Transverse colon (tissue), 4 donors: ENCODE measurements around the gene AKAIN1.

Experiments used
- POLR2A ChIP-seq: fragments of 450-650 bp; IDR thresholded peaks from one replicate; pipeline ENCODE4 v1.6.1; 2016; ENCODE audit warnings: antibody characterized with exemption, mild to moderate bottlenecking, moderate library complexity
- POLR2AphosphoS5 ChIP-seq, 3 donors: sonication (generic); formaldehyde crosslinking; IDR thresholded peaks; one replicate each; pipeline ENCODE4 v1.6.1; 2016; ENCODE audit warnings: antibody characterized with exemption in 3 of 3
- TF ChIP-seq, protein P1 (sequence below), 5 experiments: fragments of 200-600 bp in 3 of 5; fragments of 450-650 bp in 2 of 5; sonication (generic) in 3 of 5; IDR thresholded peaks; 1 replicate in 2 of 5; 2 replicates in 3 of 5; pipeline ENCODE4 v1.5.1; 2016 to 2017; ENCODE audit warnings: antibody characterized with exemption in 5 of 5, inconsistent platforms in 3 of 5, mild to moderate bottlenecking in 2 of 5, moderate library complexity in 1 of 5

DNA sequence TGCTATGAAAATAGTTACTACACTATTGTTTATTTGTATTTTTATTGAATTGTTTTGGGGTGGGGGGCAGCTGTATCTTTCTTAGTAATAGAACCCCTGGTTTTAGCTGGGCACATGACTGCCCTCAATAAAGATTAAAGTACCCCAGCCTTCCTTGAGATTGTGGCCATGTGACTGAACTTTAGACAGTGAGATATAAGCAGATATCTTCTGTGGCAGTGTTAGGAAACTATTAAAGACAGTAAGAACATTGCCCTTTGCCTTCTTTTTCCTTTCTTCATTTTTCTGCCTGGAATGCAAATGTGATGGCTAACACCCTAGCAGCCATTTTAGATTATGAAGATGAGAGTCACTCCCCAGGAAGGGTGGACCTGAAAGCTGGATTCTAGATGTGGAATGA is 47.9 kb upstream of the AKAIN1 start:
- TF ChIP-seq POLR2A (no peak), POLR2AphosphoS5 (IDR thresholded peaks at IDR 0.05) (no peak)
- TF ChIP-seq, protein P1, sequence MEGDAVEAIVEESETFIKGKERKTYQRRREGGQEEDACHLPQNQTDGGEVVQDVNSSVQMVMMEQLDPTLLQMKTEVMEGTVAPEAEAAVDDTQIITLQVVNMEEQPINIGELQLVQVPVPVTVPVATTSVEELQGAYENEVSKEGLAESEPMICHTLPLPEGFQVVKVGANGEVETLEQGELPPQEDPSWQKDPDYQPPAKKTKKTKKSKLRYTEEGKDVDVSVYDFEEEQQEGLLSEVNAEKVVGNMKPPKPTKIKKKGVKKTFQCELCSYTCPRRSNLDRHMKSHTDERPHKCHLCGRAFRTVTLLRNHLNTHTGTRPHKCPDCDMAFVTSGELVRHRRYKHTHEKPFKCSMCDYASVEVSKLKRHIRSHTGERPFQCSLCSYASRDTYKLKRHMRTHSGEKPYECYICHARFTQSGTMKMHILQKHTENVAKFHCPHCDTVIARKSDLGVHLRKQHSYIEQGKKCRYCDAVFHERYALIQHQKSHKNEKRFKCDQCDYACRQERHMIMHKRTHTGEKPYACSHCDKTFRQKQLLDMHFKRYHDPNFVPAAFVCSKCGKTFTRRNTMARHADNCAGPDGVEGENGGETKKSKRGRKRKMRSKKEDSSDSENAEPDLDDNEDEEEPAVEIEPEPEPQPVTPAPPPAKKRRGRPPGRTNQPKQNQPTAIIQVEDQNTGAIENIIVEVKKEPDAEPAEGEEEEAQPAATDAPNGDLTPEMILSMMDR (IDR thresholded peaks at IDR 0.05): no peak
